Activated CD8-positive, alpha-beta memory T cell treated with anti-CD3 and anti-CD28 coated beads, Interleukin-2, amount 50 U/mL, for 48 hours (primary cell): ENCODE results near the gene TRAPPC10.
A peak's percentile ranks its signal among the peaks of the same experiment; 100 is the strongest.

ENCODE experiments used
- DNase-seq: peaks from one replicate; pipeline ENCODE4 v3.0.0-alpha.2; 2020

The TRAPPC10 gene, protein sequence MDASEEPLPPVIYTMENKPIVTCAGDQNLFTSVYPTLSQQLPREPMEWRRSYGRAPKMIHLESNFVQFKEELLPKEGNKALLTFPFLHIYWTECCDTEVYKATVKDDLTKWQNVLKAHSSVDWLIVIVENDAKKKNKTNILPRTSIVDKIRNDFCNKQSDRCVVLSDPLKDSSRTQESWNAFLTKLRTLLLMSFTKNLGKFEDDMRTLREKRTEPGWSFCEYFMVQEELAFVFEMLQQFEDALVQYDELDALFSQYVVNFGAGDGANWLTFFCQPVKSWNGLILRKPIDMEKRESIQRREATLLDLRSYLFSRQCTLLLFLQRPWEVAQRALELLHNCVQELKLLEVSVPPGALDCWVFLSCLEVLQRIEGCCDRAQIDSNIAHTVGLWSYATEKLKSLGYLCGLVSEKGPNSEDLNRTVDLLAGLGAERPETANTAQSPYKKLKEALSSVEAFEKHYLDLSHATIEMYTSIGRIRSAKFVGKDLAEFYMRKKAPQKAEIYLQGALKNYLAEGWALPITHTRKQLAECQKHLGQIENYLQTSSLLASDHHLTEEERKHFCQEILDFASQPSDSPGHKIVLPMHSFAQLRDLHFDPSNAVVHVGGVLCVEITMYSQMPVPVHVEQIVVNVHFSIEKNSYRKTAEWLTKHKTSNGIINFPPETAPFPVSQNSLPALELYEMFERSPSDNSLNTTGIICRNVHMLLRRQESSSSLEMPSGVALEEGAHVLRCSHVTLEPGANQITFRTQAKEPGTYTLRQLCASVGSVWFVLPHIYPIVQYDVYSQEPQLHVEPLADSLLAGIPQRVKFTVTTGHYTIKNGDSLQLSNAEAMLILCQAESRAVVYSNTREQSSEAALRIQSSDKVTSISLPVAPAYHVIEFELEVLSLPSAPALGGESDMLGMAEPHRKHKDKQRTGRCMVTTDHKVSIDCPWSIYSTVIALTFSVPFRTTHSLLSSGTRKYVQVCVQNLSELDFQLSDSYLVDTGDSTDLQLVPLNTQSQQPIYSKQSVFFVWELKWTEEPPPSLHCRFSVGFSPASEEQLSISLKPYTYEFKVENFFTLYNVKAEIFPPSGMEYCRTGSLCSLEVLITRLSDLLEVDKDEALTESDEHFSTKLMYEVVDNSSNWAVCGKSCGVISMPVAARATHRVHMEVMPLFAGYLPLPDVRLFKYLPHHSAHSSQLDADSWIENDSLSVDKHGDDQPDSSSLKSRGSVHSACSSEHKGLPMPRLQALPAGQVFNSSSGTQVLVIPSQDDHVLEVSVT

DNA sequence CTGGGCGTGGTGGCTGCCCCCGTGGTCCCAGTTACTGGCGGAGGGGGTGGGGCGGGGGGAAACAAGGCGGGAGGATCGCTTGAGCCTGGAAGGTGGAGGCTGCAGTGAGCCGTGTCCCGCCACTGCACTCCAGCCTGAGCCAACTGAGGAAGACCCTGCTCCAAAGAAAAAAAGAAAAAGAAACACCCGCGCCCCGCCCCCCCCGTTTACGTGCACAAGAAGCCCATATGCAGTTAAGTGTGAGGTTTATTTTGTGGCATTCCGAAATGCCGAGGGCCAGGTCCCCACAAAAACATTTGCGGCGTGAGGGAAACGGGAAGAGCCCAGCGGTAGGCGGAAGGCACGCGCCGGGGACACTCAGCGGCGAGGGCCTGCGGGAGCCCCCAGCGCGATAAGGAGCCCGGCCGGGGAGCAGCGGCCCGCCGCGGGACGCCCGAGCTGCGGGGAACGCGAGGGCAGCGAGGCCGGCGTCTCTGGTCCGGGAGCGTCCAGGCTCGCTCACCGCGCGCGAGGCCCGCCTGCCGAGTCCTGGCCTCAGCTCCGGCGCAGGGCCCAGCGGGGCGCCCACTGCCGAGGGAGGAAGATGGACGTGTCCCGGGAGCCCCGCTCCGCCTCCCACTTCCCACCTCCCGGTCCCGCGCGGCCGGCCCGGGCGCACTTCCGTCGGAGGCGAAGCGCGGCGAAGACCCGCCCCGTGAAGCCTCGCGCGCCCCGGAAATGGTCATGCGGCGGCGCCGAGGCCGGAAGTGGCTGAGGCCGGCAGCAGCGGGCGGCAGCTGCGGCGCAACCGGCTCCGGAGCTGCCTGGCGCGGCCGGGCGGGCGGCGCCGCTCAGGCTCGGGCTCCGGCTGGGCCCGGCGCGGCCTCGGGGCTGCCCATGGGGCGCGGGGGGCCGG, at the start of gene TRAPPC10:
TRAPPC10 (plus strand) TSS at position 731 of the 895 bp plus-strand sequence. CDS start 185 bp downstream, outside the sequence.
- DNase-seq, result peak; percentile 91

DNA sequence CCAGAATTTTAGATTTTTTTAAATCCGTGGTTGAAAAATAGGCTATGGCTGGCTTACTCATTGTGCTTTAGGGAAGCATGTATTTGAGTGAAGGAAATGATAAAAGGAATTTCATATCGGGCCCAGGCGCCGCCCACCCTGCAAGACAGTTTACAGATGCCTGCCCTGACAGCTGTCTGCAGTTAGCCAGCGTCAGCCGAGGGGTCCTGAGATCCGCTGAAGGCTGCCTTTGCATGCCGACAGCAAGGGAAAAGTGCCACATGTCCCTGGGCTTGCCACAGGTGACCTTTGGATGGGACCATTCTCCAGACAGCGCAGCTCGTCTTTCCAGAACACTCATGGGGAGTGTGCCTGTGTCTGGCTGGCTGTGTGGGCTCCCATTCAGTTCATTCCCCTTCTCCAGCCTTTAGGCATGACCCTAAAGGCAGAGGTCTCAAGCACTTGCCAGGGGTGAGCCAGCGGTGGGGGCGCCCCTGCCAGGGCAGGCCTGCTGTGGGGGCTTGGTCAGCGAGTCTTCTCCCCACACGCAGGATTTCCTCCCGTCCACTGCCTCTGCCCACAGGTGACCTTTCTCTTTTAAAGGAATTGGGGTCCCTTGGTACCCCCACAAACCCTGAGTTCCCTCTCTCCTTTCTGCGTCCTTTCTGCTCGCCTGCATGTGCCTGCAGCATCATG, 46.1 kb upstream of the TRAPPC10 start:
- DNase-seq, result no peak

DNA sequence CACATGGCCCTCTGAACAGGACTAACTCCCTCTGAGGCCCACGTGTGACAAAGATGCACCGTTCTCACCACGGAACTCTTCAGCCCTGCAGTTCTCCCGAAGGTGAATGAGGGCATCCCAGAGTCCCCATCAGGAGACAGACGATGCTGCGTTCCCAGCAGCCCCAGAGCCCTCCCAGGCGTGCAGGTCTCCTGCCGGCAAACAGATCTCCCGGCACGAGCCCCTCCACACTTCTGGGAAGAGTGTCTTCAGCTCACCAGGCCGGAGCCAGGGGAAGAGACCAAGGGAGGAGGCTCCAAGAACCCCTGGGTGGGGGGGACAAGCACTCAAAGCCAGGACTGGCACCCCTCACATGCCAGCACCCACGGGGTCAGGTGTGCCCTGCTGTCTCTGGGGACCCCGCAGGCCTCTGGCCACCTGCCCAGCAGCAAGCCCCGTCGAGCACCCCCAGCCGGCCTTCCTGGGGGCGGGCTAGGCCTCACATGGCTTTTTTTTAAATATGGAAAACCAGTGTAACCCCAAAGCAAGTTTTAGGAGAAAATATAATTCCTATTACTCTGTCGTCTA, 45.1 kb upstream of the TRAPPC10 start:
- DNase-seq, result no peak

DNA sequence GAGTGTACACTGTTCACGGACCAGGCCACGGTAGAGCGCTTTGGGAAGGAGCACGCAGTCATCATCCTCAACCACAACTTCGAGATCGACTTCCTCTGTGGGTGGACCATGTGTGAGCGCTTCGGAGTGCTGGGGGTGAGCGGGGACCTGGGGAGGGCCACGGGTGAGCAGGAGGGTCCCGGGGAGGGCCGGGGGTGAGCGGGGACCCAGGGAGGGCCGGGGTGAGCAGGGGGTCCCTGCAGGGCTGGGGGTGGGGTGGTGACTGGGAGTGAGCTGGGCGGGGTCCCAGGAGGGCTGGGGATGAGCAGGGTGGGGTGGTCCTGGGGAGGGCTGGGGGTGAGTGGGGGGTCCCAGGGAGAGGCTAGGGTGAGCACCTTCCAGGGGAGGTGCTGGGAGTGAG, 44.1 kb upstream of the TRAPPC10 start:
- DNase-seq, result no peak

DNA sequence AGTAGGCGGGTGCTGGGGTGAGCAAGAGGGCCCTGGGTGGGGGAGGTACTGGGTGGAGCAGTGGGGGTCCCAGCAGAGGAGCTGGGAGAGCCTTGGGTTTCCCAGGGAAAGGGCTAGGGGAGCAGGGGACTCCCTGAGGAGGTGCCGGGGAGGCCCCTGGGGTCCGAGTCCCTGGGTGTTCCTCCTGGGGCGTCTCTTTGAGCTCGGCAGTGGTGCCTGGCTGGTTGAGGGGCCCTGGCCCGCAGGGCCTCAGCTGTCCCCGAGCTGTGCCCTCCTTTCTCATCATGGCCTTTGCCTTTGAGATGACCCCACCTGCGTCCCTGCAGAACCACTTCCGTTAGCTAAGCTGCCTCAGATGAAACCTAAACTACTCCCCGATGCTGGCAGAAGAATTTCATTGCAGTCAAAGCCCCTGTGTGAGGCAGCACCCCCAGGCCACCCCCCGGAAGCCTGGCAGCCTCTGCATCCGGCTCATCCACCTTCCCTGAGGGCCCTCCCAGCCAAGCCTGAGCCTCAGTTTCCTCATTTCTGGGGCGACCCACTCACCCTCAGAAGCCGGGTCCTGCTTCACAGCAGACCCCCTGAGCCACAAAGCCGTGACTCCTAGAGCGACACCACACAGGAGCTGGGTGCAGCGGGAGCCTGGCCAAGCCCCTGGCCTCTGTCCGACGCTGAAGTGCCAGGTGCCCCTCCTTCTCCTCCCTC, 43.5 kb upstream of the TRAPPC10 start:
- no peak for DNase-seq

DNA sequence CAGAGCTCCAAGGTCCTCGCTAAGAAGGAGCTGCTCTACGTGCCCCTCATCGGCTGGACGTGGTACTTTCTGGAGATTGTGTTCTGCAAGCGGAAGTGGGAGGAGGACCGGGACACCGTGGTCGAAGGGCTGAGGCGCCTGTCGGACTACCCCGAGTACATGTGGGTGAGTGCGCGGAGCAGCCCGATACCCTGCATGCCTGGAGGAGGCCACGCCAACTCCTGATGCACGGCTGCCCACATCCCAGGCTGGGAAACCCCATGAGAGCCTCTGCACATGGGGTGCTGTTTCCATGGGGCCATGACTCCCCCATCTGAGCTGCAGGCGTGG, 43.0 kb upstream of the TRAPPC10 start:
- DNase-seq, result no peak

DNA sequence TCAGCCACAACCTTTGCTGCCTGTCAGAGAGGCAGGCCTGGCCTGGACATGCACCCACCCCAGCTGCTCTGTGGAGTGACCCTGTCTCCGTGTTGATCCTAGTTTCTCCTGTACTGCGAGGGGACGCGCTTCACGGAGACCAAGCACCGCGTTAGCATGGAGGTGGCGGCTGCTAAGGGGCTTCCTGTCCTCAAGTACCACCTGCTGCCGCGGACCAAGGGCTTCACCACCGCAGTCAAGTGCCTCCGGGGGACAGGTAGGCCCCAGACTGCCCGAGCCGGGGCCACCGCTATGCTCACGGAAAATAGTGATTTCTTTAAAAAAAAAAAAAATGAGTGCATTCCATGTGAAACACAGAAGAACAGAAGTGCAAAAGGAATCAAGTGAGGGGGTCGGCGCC, 41.6 kb upstream of the TRAPPC10 start:
- no peak for DNase-seq

DNA sequence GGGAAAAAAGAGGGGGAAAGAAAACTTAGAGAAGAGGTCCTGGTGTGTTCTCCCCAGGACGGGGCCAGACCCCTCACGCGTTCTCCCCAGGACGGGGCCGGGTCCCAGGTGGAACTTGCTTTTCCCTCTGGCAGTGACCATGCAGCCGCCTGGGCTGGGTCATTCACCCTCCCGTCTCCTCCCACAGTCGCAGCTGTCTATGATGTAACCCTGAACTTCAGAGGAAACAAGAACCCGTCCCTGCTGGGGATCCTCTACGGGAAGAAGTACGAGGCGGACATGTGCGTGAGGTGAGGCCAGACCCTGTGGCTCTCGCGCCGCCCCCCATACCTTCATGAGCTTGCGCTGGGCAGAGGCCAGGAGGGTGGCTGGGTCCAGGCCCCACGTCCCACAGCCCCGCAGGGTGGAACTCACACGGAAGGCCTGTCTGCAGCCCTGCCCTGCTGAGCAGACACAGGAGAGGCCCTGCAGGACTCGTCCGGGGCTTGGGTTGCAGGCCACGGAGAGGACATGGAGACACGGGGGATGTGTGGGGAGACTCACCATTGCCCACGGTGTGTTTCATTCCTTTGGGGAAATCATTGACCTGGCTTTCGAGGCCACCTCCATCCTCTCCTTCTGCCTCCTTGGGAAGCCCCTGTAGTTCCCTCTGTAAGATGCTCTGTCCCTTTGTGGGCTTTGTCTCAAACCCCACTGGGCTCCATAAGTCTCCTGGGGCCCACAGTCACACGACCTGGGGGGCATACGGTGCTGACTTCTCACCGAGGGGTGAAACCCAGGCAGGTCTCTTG, 40.7 kb upstream of the TRAPPC10 start:
- no peak for DNase-seq

DNA sequence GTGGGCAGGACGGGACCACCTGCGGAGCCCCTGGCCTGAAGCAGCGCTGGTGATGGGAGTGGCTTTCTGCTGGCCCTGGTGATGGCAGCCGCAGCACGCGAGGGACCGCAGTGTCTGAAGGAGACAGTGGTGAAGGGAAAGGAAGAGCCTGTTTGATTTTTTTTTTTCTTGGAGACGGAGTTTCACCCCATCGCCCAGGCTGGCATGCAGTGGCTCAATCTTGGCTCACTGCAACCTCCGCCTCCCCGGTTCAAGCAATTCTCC, 40.2 kb upstream of the TRAPPC10 start:
- DNase-seq, result no peak

DNA sequence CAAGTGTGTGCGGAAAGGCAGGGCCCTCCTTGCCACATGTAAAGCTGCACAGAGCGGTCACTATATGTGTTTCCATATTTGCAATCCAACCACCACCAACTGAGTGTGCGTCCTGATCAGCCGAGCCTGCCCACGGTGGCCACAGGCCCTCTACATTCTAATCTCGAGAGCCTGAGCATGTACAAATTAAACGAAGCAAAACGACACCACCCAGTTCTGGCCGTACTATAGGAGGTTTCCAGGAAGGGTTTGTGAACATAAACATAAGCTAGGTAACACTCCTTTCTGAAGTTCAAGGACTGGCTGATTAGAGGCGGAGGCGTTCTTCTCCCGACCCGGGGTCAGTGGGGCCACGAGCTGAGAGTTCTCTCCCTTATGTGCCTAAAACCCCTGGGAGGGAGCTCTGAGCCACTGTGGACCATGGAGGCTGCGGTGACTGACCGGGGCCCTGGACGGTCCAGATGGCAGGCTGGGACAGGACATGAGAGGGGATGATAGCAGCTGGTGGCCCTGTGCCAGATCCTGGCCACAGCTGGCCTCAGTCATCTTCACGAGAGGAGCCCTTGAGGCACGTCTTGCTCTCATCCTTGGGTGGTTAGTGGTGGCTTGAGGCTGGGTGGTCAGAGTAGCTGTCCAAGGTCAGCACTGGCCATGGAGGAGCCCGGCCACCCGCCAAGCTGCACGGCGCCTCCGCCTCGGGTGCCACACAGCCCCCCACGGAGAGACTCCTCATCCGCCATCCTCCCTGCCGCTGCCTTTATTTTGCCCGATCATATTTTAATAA, 39.1 kb upstream of the TRAPPC10 start:
- DNase-seq, result no peak

DNA sequence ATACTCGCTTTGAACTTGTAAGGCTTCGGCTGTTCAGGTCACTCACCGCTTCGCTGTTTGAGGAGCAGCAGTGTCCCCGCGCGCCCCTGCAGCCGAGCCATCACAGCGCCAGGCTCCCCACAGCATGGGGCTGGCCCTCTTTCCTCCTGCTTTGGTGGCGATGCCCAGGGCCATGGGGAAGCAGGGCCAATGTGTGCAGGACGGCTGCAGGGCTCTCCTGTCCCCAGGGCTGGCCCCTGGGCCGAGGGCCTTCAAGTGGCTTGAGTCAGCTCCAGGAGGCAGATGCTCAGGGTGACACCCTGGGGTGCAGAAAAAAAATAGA, 38.5 kb upstream of the TRAPPC10 start:
- no peak for DNase-seq

DNA sequence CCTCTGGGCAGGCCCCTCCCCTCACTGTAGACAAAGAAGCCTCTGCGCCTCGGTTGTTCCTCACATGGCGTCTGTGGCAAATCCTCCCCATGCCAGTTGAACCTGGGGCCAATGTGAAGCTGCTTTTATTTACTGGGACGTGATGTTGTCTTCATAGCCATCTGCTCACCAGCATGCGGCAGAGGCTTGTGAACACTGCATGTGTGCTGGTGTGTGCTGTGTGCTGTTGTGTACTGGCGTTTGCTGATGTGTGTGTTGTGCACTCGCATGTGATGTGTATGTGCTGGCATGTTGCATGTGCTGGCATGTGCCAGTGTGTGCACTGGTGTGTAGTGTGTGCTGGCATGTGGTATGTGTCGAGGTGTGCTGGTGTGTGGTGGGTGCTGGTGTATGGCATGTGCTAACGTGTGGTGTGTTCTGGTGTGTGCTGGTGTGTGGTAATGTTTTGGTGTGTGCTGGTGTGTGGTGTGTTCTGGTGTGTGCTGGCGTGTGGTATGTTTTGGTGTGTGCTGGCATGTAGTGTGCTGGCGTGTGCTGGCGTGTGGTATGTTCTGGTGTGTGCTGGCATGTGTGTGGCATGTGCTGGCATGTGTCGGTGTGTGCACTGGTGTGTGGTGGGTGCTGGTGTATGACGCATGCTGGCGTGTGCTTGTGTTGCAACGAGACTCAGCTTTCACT, 37.2 kb upstream of the TRAPPC10 start:
- no peak for DNase-seq

DNA sequence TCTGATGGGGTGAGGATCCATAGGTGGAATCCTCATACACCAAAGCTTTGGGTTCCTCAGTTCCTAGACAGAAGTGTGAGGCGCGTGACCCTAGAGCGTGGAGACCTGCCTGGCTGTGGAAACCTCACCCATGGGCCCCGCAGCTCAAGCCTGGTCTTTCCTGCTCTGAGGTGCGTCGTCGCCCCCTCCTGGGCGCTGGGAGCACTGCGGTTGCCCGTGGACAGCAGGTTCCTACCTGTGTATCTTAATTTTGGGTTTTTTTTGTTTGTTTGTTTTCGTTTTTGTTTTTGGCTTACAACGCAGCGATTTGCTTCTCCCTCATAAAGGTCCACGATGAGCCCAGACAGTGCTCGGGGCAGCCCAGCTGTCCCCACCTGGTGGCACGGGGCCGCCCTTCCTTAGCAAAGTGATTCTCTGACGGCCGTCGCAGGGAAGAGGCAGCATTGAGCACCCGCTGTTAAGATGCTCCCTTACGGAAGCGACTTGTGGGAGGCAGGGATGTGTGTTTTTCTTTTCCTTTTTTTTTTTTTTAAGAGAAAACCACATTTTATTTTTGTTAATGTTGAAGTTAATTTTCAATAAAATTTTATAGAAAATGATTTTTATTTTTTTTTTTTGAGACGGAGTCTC, 36.5 kb upstream of the TRAPPC10 start:
- peak; percentile 90 for DNase-seq

DNA sequence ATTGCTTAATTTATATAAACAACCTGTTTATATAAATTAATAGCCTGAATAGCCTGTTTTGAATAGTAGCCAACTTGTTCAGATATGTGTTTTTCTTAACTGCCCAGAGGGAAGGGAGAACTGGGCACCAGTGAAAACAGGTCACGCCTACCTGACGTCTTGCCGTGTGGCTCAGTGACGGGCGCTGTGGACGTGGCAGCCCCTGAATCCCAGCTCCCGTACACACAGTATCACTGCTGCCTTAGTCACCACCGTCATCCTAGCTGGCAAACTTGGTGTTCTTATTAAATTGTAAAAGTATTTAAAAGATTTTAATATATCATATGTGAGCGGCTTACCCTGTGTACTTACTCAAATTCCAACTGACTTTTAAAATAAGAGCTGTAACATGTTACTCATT, 35.4 kb upstream of the TRAPPC10 start:
- DNase-seq, result no peak

DNA sequence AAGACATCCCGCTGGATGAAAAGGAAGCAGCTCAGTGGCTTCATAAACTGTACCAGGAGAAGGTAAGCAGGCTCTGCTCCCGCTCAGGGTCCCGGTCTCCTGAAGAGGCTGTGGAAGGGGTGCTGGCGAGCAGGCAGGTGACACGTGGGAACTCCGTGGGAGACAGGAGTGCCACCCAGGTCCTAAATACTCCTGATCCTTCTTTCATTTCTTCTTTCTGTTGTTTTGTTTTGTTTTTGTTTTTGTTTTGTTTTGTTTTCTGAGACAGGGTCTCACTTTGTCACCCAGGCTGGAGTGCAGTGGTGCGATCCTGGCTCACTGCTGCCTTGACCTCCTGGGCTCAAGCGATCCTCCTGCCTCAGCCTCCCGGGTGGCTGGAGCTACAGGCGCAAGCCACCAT, 34.0 kb upstream of the TRAPPC10 start:
- DNase-seq, result no peak

DNA sequence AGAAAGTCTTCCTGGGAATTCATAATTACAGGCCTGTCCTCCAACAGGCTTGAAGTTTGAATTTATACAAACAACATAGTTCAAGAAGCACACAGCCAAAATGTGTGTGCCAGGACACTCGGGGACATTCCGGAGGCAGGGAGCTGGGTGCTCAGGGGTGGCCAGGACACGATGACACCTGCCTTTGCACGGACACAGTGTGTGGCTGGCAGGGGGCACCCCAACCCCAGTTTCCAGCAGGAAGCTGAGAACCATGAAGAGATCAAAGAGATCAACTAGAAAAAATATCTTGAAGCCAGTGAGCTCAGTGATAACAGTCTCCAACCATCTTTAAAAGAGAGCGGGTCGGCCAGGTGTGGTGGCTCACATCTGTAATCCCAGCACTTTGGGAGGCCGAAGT, 32.5 kb upstream of the TRAPPC10 start:
- no peak for DNase-seq

DNA sequence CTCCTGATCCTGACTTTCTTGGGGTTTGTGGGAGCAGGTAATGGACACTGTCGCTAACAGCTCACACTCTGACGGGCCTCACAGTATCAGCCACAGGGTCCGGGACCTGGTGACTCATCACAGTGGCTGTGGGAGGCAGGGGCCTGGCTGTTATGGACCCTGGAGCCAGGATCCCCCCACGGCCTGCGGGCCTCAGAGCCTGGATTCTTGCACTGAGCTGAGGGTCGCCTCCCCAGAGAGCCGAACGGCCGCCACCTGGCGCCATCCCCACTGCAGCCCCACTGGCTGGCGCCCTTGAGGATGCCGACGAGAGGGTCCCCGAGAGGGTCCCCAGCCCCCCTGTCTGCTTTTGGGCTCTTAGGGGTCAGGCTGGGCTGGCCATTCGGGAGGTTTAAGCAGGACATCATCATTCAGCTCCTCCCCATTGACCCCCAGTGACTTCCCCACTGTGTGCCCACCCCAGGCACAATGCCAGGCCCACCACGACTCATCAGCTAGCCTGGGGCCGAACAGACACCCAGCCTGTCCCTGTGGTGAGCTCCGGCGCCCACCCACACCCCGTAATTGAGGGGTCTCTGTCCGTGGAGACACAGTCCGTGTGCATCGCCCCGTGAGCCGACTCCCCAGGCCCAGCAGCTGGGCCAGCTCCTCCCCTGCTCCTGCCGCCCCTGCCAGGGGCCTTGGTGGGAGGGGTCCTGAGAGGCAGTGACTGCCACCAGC, 30.8 kb upstream of the TRAPPC10 start:
- no peak for DNase-seq

DNA sequence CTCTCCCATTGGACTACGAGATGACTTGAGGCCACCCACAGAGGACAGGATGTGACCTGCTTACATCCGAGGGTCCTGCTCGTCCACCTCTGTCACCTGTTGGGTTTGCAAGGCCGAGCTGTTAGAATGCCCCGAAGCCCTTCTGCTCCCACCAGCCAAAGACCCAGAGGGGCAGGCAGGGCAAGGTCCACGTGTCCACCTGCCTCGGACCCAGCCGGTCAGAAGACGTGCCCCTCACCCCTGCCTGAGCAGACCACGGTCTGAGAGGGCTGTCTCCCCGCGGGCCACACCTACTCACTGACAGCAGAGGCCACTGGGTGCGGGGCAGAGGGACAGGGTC, 30.3 kb upstream of the TRAPPC10 start:
- no peak for DNase-seq
